HCT116 (cell line): Measurements from ENCODE around the gene CASP8. TPM values are rescaled to one million over a fixed set of nuclear protein-coding genes. Genes with fewer than 3 reads are reported as not detected.

Experiments used
- ATAC-seq: fragments of 200-7000 bp; cut with Tn5 transposase; 2 replicates; pipeline ENCODE4 v1.9.1; 2020; ENCODE audit warnings: mild to moderate bottlenecking, moderate library complexity
- BruUV-seq: library from RNA; stranded (reverse); fragments of 400-500 nt; replicated peaks from 2 replicates; lab custom pipeline; 2021; lab: Mats Ljungman, UMichigan
- CTCF ChIA-PET: fragments of 300-600 bp; sonication (Branson Sonifier 250); formaldehyde crosslinking; loops from one replicate; lab custom pipeline; 2021; ENCODE audit warnings: antibody characterized with exemption; lab: Charles Lee
- POLR2A ChIA-PET: fragments of 300-600, 350-600 bp; sonication (Branson Sonifier 250); formaldehyde crosslinking; loops from one replicate; lab custom pipeline; 2021; ENCODE audit warnings: antibody characterized with exemption; lab: Charles Lee
- RAD21 ChIA-PET, 2 experiments: fragments of 300-600 bp; sonication (Branson Sonifier 250); formaldehyde crosslinking; loops; one replicate each; lab custom pipeline; 2023; ENCODE audit warnings: low total read pairs in 2 of 2; ENCODE audit not compliant: uncharacterized antibody in 2 of 2, unreplicated experiment in 2 of 2, low non-redundant PET in 1 of 2; lab: Charles Lee
- DNase-seq: peaks from one replicate; pipeline ENCODE4 v3.0.0-alpha.2; 2010; ENCODE audit warnings: low read depth, low spot score
- H2AFZ ChIP-seq: fragments of 200-600 bp; shearing (Covaris generic), sonication (generic); 2 replicates; pipeline ENCODE4 v1.6.1; 2017; ENCODE audit warnings: low read depth, mixed run types, mixed read lengths, antibody characterized with exemption, low read length; ENCODE audit not compliant: poor library complexity, severe bottlenecking
- H3K27ac ChIP-seq: 2 replicates; pipeline ENCODE4 v1.5.1; 2012; ENCODE audit warnings: low read depth, low read length
- H3K27me3 ChIP-seq: fragments of 200-600 bp; sonication (generic); 2 replicates; pipeline ENCODE4 v1.6.1; 2016; ENCODE audit warnings: mixed run types, low read length, mixed read lengths; ENCODE audit not compliant: insufficient read depth
- H3K36me3 ChIP-seq, 2 experiments: fragments of 200-500 bp in 1 of 2; fragments of 200-600 bp in 1 of 2; sonication (Bioruptor generic) in 1 of 2; sonication (generic) in 1 of 2; 2 replicates each; pipeline versions ENCODE4 v1.5.1 to v1.6.1; 2014 to 2016; ENCODE audit warnings: low read length in 2 of 2, inconsistent platforms in 1 of 2, mixed read lengths in 1 of 2, mixed run types in 1 of 2; ENCODE audit not compliant: insufficient read depth in 2 of 2, control insufficient read depth in 1 of 2
- H3K4me1 ChIP-seq, 2 experiments: fragments of 200-600 bp in 1 of 2; sonication (generic) in 1 of 2; 2 replicates each; pipeline versions ENCODE4 v1.5.1 to v1.6.1; 2012 to 2017; ENCODE audit warnings: low read length in 2 of 2, inconsistent platforms in 1 of 2, mild to moderate bottlenecking in 1 of 2, mixed read lengths in 1 of 2, mixed run types in 1 of 2, moderate library complexity in 1 of 2; ENCODE audit not compliant: insufficient read depth in 2 of 2, control insufficient read depth in 1 of 2
- H3K4me2 ChIP-seq: fragments of 200-600 bp; sonication (generic); 2 replicates; pipeline ENCODE4 v1.6.1; 2017; ENCODE audit warnings: mixed run types, low read length, mixed read lengths
- H3K4me3 ChIP-seq, 2 experiments: fragments of 200-600 bp in 1 of 2; sonication (generic) in 1 of 2; replicated peaks in 1 of 2; 2 replicates each; pipeline ENCODE4 v1.5.1; 2011 to 2016; ENCODE audit warnings: low read length in 2 of 2, control low read depth in 1 of 2, low read depth in 1 of 2, mild to moderate bottlenecking in 1 of 2, mixed read lengths in 1 of 2, mixed run types in 1 of 2
- H3K79me2 ChIP-seq: fragments of 200-600 bp; sonication (generic); 2 replicates; pipeline ENCODE4 v1.6.1; 2017; ENCODE audit warnings: mild to moderate bottlenecking, mixed run types, low read length, moderate library complexity, mixed read lengths; ENCODE audit not compliant: insufficient read depth
- H3K9ac ChIP-seq: fragments of 200-600 bp; sonication (generic); 2 replicates; pipeline ENCODE4 v1.6.1; 2016; ENCODE audit warnings: low read length, mixed read lengths
- H3K9me2 ChIP-seq: fragments of 200-600 bp; sonication (generic), shearing (Covaris generic); 2 replicates; pipeline ENCODE4 v1.6.1; 2017; ENCODE audit warnings: mixed run types, mild to moderate bottlenecking, moderate library complexity; ENCODE audit not compliant: insufficient read depth
- H3K9me3 ChIP-seq, 2 experiments: fragments of 200-500 bp in 1 of 2; fragments of 200-600 bp in 1 of 2; sonication (Bioruptor generic) in 1 of 2; sonication (generic) in 1 of 2; 2 replicates each; pipeline ENCODE4 v1.6.1; 2014 to 2017; ENCODE audit warnings: low read length in 2 of 2, mixed read lengths in 2 of 2, inconsistent platforms in 1 of 2, low read depth in 1 of 2, mild to moderate bottlenecking in 1 of 2, mixed run types in 1 of 2, moderate library complexity in 1 of 2; ENCODE audit not compliant: control insufficient read depth in 1 of 2, insufficient read depth in 1 of 2
- H4K20me1 ChIP-seq: fragments of 200-600 bp; sonication (generic), shearing (Covaris generic); 2 replicates; pipeline ENCODE4 v1.6.1; 2017; ENCODE audit warnings: mixed run types, mild to moderate bottlenecking, moderate library complexity; ENCODE audit not compliant: insufficient read depth
- CBX3 ChIP-seq: IDR thresholded peaks from 2 replicates; pipeline ENCODE4 v1.6.1; 2012; ENCODE audit warnings: low read depth
- CEBPB ChIP-seq: IDR thresholded peaks from 2 replicates; pipeline ENCODE4 v1.6.1; 2012; ENCODE audit warnings: low read depth
- CTCF ChIP-seq, 3 experiments: fragments of 200-600 bp in 1 of 3; sonication (generic) in 1 of 3; IDR thresholded peaks in 2 of 3; conservative IDR thresholded peaks in 1 of 3; 2 replicates each; pipeline ENCODE4 v1.5.1; 2012 to 2017; ENCODE audit warnings: low read depth in 2 of 3, low read length in 2 of 3, antibody characterized with exemption in 1 of 3, borderline replicate concordance in 1 of 3, control low read depth in 1 of 3, mild to moderate bottlenecking in 1 of 3, mixed read lengths in 1 of 3, mixed run types in 1 of 3, moderate library complexity in 1 of 3; ENCODE audit not compliant: insufficient read depth in 1 of 3
- EGR1 ChIP-seq: IDR thresholded peaks from 2 replicates; pipeline ENCODE4 v1.6.1; 2012; ENCODE audit warnings: low read depth
- ELF1 ChIP-seq: IDR thresholded peaks from 2 replicates; pipeline ENCODE4 v1.6.1; 2012; ENCODE audit warnings: low read depth, borderline replicate concordance
- EZH2phosphoT487 ChIP-seq: fragments of 200-600 bp; IDR thresholded peaks from 2 replicates; pipeline ENCODE4 v1.6.1; 2018; ENCODE audit warnings: antibody characterized with exemption, borderline replicate concordance
- POLR2AphosphoS5 ChIP-seq: IDR thresholded peaks from 2 replicates; pipeline ENCODE4 v1.6.1; 2011; ENCODE audit warnings: mild to moderate bottlenecking, low read depth, low read length, moderate library complexity
- RAD21 ChIP-seq: IDR thresholded peaks from 2 replicates; pipeline ENCODE4 v1.6.1; 2012; ENCODE audit warnings: low read depth, mild to moderate bottlenecking
- REST ChIP-seq: IDR thresholded peaks from 2 replicates; pipeline ENCODE4 v1.6.1; 2012; ENCODE audit warnings: low read depth
- SIN3A ChIP-seq: IDR thresholded peaks from 2 replicates; pipeline ENCODE4 v1.6.1; 2012; ENCODE audit warnings: low read depth
- SP1 ChIP-seq: IDR thresholded peaks from 2 replicates; pipeline ENCODE4 v1.6.1; 2012; ENCODE audit warnings: low read depth
- ZFX ChIP-seq: fragments of 450-650 bp; IDR thresholded peaks from 2 replicates; pipeline ENCODE4 v1.6.1; 2017
- ZNF274 ChIP-seq: fragments of 200-500 bp; sonication (Bioruptor generic); IDR thresholded peaks from 2 replicates; pipeline ENCODE4 v1.6.1; 2014; ENCODE audit warnings: mild to moderate bottlenecking, low read depth, low read length, inconsistent platforms
- intact Hi-C: fragments of 100-400 bp; cut with micrococcal nuclease; formaldehyde crosslinking; loops from 2 replicates; pipeline ENCODE4 v1.10.0; 2022
- total RNA-seq: library from RNA; stranded (reverse); gene quantifications from one replicate; pipeline ENCODE4 v1.2.1, GENCODE V29; 2021; ENCODE audit not compliant: unreplicated experiment
- TF ChIP-seq, protein P1 (sequence below): IDR thresholded peaks from 2 replicates; pipeline ENCODE4 v1.6.1; 2011; ENCODE audit warnings: mild to moderate bottlenecking, low read length, moderate library complexity; ENCODE audit not compliant: insufficient replicate concordance; ENCODE audit errors: extremely low read depth
- TF ChIP-seq, protein P2 (sequence below): IDR thresholded peaks from 2 replicates; pipeline ENCODE4 v1.6.1; 2012

CASP8 gene
- total RNA-seq, 1 experiment from 2014 or later: 29.6 TPM

GRCh38 chr2:201266629-201267028 is 6.3 kb downstream of the CASP8 start:
- no peak overlapping the region for H3K27ac ChIP-seq
- no peak overlapping the region for H2AFZ ChIP-seq
- no peaks in the 10 kb centered on the region for H4K20me1 ChIP-seq
- H3K36me3 ChIP-seq: no peaks in the 10 kb centered on the region
- POLR2A ChIA-PET: no interaction called here
- H3K4me2 ChIP-seq: no peak overlapping the region
- H3K9me3 ChIP-seq: no peaks in the 10 kb centered on the region
- H3K9me2 ChIP-seq: no peaks in the 10 kb centered on the region
- peaks cover 35% of the 10 kb centered on the region for H3K79me2 ChIP-seq
- BruUV-seq: no TSS peak
- no peak overlapping the region for H3K9ac ChIP-seq
- TF ChIP-seq EZH2phosphoT487 (no peak), CBX3 (no peak), SIN3A (no peak), EGR1 (no peak), REST (no peak), CEBPB (no peak), CTCF (IDR thresholded peaks at IDR 0.05 in 2 of 3, conservative IDR thresholded peaks at IDR 0.05 in 1 of 3; ENCODE audit: borderline replicate concordance in 1 of 3, insufficient read depth in 1 of 3, low read depth in 2 of 3, low read length in 2 of 3) (no peak), ELF1 (no peak), POLR2AphosphoS5 (no peak), RAD21 (no peak), SP1 (no peak), ZNF274 (no peak), ZFX (no peak)
- TF ChIP-seq, protein P1, sequence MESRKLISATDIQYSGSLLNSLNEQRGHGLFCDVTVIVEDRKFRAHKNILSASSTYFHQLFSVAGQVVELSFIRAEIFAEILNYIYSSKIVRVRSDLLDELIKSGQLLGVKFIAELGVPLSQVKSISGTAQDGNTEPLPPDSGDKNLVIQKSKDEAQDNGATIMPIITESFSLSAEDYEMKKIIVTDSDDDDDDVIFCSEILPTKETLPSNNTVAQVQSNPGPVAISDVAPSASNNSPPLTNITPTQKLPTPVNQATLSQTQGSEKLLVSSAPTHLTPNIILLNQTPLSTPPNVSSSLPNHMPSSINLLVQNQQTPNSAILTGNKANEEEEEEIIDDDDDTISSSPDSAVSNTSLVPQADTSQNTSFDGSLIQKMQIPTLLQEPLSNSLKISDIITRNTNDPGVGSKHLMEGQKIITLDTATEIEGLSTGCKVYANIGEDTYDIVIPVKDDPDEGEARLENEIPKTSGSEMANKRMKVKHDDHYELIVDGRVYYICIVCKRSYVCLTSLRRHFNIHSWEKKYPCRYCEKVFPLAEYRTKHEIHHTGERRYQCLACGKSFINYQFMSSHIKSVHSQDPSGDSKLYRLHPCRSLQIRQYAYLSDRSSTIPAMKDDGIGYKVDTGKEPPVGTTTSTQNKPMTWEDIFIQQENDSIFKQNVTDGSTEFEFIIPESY: no peak
- TF ChIP-seq, protein P2, sequence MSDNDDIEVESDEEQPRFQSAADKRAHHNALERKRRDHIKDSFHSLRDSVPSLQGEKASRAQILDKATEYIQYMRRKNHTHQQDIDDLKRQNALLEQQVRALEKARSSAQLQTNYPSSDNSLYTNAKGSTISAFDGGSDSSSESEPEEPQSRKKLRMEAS: no peak
- intact Hi-C loops: no loop called here
- ATAC-seq: no peak
- no peaks in the 10 kb centered on the region for H3K27me3 ChIP-seq
- CTCF ChIA-PET: no interaction called here
- no peaks in the 10 kb centered on the region for H3K4me1 ChIP-seq
- no peak overlapping the region for H3K4me3 ChIP-seq
- DNase-seq: no peak
- RAD21 ChIA-PET: no interaction called here
